ENCODE results near the gene ZDHHC1. TPM values are rescaled to one million over a fixed set of nuclear protein-coding genes. Genes with fewer than 3 reads are reported as not detected.

The ZDHHC1 gene
- total RNA-seq, 1 donor from 2014 or later = 9.5 TPM

DNA sequence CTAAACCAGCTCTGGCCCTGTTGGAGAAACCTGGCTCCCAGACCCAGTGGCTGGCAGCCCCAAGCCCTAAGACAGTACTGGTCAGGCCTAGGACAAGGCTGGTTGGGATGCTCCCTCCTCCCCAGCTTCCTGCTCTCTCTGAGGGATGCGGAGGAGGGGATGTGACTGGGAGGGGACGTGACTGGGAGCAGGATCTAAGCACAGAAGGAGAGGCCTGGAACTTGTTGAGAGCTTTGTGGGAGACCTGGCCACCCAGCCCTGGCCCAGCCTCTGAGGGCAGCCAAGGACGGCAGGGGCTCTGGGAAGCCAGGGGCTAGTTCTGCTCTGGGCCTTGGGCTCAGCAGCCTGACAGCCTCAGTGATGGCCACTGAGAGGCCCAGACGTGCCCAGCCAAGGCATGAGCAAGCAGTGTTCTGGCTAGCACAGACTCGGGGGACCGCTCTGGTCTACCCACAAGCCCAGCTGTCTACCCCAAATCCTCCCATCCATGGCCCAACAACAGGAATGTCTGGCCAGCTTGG lies 41.9 kb upstream of the ZDHHC1 start:
- peaks cover under 1% of the 10 kb centered on the region for H3K36me3 ChIP-seq (ENCODE audit: control insufficient read depth, insufficient read depth, low read length)
- H3K4me3 ChIP-seq (ENCODE audit: low read depth, low read length) = no peak overlapping the region
- H3K27me3 ChIP-seq (ENCODE audit: control insufficient read depth, insufficient read depth, low read length) = no peaks in the 10 kb centered on the region
- TF ChIP-seq, protein P1, sequence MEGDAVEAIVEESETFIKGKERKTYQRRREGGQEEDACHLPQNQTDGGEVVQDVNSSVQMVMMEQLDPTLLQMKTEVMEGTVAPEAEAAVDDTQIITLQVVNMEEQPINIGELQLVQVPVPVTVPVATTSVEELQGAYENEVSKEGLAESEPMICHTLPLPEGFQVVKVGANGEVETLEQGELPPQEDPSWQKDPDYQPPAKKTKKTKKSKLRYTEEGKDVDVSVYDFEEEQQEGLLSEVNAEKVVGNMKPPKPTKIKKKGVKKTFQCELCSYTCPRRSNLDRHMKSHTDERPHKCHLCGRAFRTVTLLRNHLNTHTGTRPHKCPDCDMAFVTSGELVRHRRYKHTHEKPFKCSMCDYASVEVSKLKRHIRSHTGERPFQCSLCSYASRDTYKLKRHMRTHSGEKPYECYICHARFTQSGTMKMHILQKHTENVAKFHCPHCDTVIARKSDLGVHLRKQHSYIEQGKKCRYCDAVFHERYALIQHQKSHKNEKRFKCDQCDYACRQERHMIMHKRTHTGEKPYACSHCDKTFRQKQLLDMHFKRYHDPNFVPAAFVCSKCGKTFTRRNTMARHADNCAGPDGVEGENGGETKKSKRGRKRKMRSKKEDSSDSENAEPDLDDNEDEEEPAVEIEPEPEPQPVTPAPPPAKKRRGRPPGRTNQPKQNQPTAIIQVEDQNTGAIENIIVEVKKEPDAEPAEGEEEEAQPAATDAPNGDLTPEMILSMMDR (IDR thresholded peaks at IDR 0.05; ENCODE audit: insufficient read depth, low read length, poor library complexity, severe bottlenecking) = no peak
- no peak for DNase-seq (ENCODE audit: low read depth)

DNA sequence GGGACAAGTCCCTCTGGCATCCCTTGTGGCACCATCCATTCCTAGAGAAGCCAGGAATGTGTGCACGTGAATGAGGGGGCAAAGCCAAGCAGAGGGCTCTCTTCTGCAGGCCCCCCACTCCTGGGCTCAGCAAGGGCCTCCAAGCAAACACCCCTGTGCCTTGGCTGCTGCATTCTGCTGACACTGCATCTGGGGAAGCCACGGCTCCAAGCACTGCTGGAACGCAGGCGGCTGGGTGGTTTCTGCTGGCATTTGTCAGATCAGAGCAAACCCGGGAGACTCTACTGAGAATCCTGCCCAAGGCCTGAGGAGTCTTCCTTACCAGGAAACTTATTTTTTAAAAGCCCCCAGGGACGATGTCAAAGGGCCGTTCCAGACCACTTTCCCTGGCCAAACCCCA lies 41.3 kb upstream of the ZDHHC1 start:
- Histone ChIP-seq H3K4me3 (ENCODE audit: low read depth, low read length) (no peak overlapping the region), H3K36me3 (ENCODE audit: control insufficient read depth, insufficient read depth, low read length) (peaks cover 3% of the 10 kb centered on the region), H3K27me3 (ENCODE audit: control insufficient read depth, insufficient read depth, low read length) (no peaks in the 10 kb centered on the region)
- TF ChIP-seq, protein P1 (IDR thresholded peaks at IDR 0.05; ENCODE audit: insufficient read depth, low read length, poor library complexity, severe bottlenecking) = no peak
- DNase-seq (ENCODE audit: low read depth) = no peak

GRCh38 chr16:67456391-67457081 lies 40.3 kb upstream of the ZDHHC1 start:
- TF ChIP-seq, protein P1 (IDR thresholded peaks at IDR 0.05; ENCODE audit: insufficient read depth, low read length, poor library complexity, severe bottlenecking) = peak; percentile 28
- DNase-seq (ENCODE audit: low read depth) = no peak

DNA sequence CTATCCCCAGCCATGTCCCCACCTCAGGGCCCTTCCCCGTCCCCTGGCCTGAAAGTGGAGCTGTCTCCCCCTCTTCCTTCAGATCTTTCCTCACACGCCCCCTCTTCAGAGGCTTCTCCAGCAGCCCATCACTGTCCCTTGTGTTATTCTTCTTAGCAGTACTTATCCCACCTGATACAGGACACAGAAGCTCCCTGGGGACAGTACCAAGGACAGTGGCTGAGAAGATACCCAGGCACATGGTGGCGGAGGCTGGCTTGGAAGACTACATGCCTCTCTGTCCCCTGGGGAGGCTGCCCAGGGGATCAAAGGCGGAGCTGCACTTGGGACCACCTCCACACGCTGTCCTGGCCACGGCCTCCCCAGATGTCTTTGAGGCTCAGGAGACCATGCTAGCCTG lies 38.6 kb upstream of the ZDHHC1 start:
- H3K4me3 ChIP-seq (ENCODE audit: low read depth, low read length) = no peak overlapping the region
- DNase-seq (ENCODE audit: low read depth) = no peak
- no peaks in the 10 kb centered on the region for H3K27me3 ChIP-seq (ENCODE audit: control insufficient read depth, insufficient read depth, low read length)
- H3K36me3 ChIP-seq (ENCODE audit: control insufficient read depth, insufficient read depth, low read length) = peaks cover 3% of the 10 kb centered on the region
- TF ChIP-seq, protein P1 (IDR thresholded peaks at IDR 0.05; ENCODE audit: insufficient read depth, low read length, poor library complexity, severe bottlenecking) = no peak

More at GRCh38 chr16:67456391-67457081, 40.3 kb upstream of the ZDHHC1 start:
- peaks cover 3% of the 10 kb centered on the region for H3K36me3 ChIP-seq (ENCODE audit: control insufficient read depth, insufficient read depth, low read length)
- no peaks in the 10 kb centered on the region for H3K27me3 ChIP-seq (ENCODE audit: control insufficient read depth, insufficient read depth, low read length)
- H3K4me3 ChIP-seq (ENCODE audit: low read depth, low read length) = no peak overlapping the region

- no peak for DNase-seq (ENCODE audit: low read depth)
- TF ChIP-seq, protein P1 (IDR thresholded peaks at IDR 0.05; ENCODE audit: insufficient read depth, low read length, poor library complexity, severe bottlenecking) = no peak
- Histone ChIP-seq H3K4me3 (ENCODE audit: low read depth, low read length) (no peak overlapping the region), H3K27me3 (ENCODE audit: control insufficient read depth, insufficient read depth, low read length) (no peaks in the 10 kb centered on the region), H3K36me3 (ENCODE audit: control insufficient read depth, insufficient read depth, low read length) (peaks cover 3% of the 10 kb centered on the region)
These were observed 37.8 kb upstream of the ZDHHC1 start for GRCh38 chr16:67454104-67454503.
